Spleen (tissue), 7 donors: ENCODE results near the gene SDK1.

ENCODE experiments used
- POLR2A ChIP-seq, 3 donors: fragments of 450-650 bp; IDR thresholded peaks; one replicate each; pipeline ENCODE4 v1.5.1; 2017; ENCODE audit warnings: antibody characterized with exemption in 3 of 3, mild to moderate bottlenecking in 1 of 3
- POLR2AphosphoS5 ChIP-seq, 3 donors: sonication (generic); formaldehyde crosslinking; IDR thresholded peaks; one replicate each; pipeline ENCODE4 v1.5.1; 2017; ENCODE audit warnings: antibody characterized with exemption in 3 of 3
- TF ChIP-seq, protein P1 (sequence below), 11 experiments: fragments of 200-600 bp in 7 of 11; fragments of 450-650 bp in 4 of 11; sonication (generic) in 4 of 11; IDR thresholded peaks in 8 of 11; conservative IDR thresholded peaks in 3 of 11; 1 replicate in 7 of 11; 2 replicates in 4 of 11; pipeline versions ENCODE4 v1.4.0 to v1.8.0; 2016 to 2021; ENCODE audit warnings: antibody characterized with exemption in 11 of 11, inconsistent platforms in 4 of 11, mild to moderate bottlenecking in 1 of 11
- donor health status: DM: no; HTN: no; CAD: no; lungs with moderate emphysema.
- donor health status: DM: no; HTN: no; CAD: no.
- donor health status: DM: no; HTN: no; CAD: no.

DNA sequence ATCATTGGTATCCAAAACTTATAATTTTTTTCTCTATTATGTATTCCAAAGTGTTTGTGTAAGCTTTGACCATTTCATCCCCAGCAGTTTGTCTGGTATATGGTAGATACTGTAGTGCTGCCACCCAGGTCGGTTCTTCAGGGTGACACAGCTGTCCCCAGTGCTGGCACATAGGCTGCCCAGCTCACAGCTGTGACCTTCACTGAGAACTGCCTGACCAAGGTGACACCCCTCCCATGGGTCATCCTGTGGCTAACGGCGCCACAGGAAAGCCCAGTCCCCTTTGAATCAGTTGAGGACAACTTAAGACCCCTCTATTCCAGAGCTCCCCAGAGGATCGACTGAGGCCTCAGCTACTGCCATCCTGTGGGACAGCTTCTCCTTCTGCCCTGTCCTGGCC is 736.8 kb downstream of the SDK1 start:
- TF ChIP-seq, protein P1, sequence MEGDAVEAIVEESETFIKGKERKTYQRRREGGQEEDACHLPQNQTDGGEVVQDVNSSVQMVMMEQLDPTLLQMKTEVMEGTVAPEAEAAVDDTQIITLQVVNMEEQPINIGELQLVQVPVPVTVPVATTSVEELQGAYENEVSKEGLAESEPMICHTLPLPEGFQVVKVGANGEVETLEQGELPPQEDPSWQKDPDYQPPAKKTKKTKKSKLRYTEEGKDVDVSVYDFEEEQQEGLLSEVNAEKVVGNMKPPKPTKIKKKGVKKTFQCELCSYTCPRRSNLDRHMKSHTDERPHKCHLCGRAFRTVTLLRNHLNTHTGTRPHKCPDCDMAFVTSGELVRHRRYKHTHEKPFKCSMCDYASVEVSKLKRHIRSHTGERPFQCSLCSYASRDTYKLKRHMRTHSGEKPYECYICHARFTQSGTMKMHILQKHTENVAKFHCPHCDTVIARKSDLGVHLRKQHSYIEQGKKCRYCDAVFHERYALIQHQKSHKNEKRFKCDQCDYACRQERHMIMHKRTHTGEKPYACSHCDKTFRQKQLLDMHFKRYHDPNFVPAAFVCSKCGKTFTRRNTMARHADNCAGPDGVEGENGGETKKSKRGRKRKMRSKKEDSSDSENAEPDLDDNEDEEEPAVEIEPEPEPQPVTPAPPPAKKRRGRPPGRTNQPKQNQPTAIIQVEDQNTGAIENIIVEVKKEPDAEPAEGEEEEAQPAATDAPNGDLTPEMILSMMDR (IDR thresholded peaks at IDR 0.05 in 8 of 11, conservative IDR thresholded peaks at IDR 0.05 in 3 of 11), result no peak
- TF ChIP-seq POLR2A (IDR thresholded peaks at IDR 0.05) (no peak), POLR2AphosphoS5 (IDR thresholded peaks at IDR 0.05) (no peak)
